Heart right ventricle (tissue), 16 donors: ENCODE data around the gene CDK4. TPM values are rescaled to one million over a fixed set of nuclear protein-coding genes. Genes with fewer than 3 reads are reported as not detected.

Source experiments
- ATAC-seq, 8 donors: fragments of 200-7000 bp; cut with Tn5 transposase; one replicate each; pipeline ENCODE4 v1.9.1; 2020; ENCODE audit warnings: mild to moderate bottlenecking in 8 of 8, moderate library complexity in 8 of 8, moderate number of reproducible peaks in 1 of 8
- DNase-seq, 2 donors: peaks; one replicate each; pipeline ENCODE4 v3.0.0-alpha.2; 2020
- H3K27ac ChIP-seq, 10 donors: fragments of 200-600 bp; sonication (generic) in 2 of 10; one replicate each; pipeline versions ENCODE4 v1.5.0 to v1.8.0; 2020 to 2022; ENCODE audit warnings: mild to moderate bottlenecking in 3 of 10
- H3K27me3 ChIP-seq, 7 donors: fragments of 200-600 bp; one replicate each; pipeline ENCODE4 v1.8.0; 2021 to 2022; ENCODE audit warnings: mild to moderate bottlenecking in 2 of 7
- H3K36me3 ChIP-seq, 9 donors: fragments of 200-600 bp; sonication (generic) in 1 of 9; one replicate each; pipeline versions ENCODE4 v1.5.0 to v1.8.0; 2020 to 2022; ENCODE audit warnings: mild to moderate bottlenecking in 2 of 9
- H3K4me1 ChIP-seq, 9 donors: fragments of 200-600 bp; sonication (generic) in 1 of 9; one replicate each; pipeline versions ENCODE4 v1.5.0 to v1.8.0; 2020 to 2022; ENCODE audit warnings: mild to moderate bottlenecking in 4 of 9
- H3K4me3 ChIP-seq, 10 donors: fragments of 200-600 bp; sonication (generic) in 2 of 10; one replicate each; pipeline versions ENCODE4 v1.5.0 to v1.8.0; 2020 to 2022; ENCODE audit warnings: mild to moderate bottlenecking in 7 of 10, moderate library complexity in 2 of 10
- H3K9me3 ChIP-seq, 11 donors: fragments of 200-600 bp in 10 of 11; sonication (generic) in 2 of 11; one replicate each; pipeline versions ENCODE4 v1.5.0 to v1.8.0; 2013 to 2022; ENCODE audit warnings: mild to moderate bottlenecking in 2 of 11, control low read depth in 1 of 11, moderate library complexity in 1 of 11
- CTCF ChIP-seq, 9 donors: fragments of 200-600 bp; sonication (generic) in 2 of 9; IDR thresholded peaks; one replicate each; pipeline versions ENCODE4 v1.5.0 to v1.8.0; 2021 to 2022; ENCODE audit warnings: antibody characterized with exemption in 9 of 9, mild to moderate bottlenecking in 5 of 9, moderate library complexity in 1 of 9
- WGBS, 2 donors: extraction: QIAGEN DNeasy Blood & Tissue Kit; methylation state at CpG; one replicate each; pipeline ENCODE4 v1.1.7; 2013; ENCODE audit warnings: inconsistent platforms in 1 of 2; 5-methylcytosine and 5-hydroxymethylcytosine counted together
- intact Hi-C, 10 donors: fragments of 100-400 bp; cut with DNase I; formaldehyde crosslinking; loops; one replicate each; pipeline versions ENCODE4 v1.11.1 to v1.14.2; 2022
- long read RNA-seq, 3 donors: library from polyadenylated mRNA; unstranded; transcript quantifications; one replicate each; pipeline ENCODE4 v2.0.0, GENCODE V29; 2020 to 2021
- polyA plus RNA-seq, 2 donors: library from polyadenylated mRNA; stranded (reverse); fragments of 200-250 nt; gene quantifications; one replicate each; pipeline ENCODE4 v1.2.3, GENCODE V29; 2013
- total RNA-seq, 10 donors: library from RNA; stranded (reverse); fragmentation: NEBNext Ultra II Directional in 3 of 10; extraction: Animal tissue kit (Norgen Biotek cat#: 25700) in 3 of 10; gene quantifications; one replicate each; pipeline versions ENCODE4 v1.2.1 to v1.2.4, GENCODE V29; 2021 to 2023
- donor health status: Arrhythmogenic right ventricular cardiomyopathy.
- donor health status: ischemic (EF 13 %, LVEDD 7.1; RV severe dilation, severe dysfunction).
- donor health status: healthy with polysubstance abuse.
- donor health status: DM: no; HTN: yes; CAD: no.
- donor health status: DM: no; HTN: no; CAD: no.
- donor health status: ischemic (EF 25% LVEDD 6.9; RV normal size, moderate dysfunction).
- donor health status: ischemic (EF 25% LVEDD 5.7; RV mildly dilated, moderate dysfunction).
- donor health status: healthy.
- donor health status: DM: yes; HTN: yes; CAD: no.
- donor health status: Ischemic cardiomyopathy.
- donor health status: ischemic (EF 35%, LVEDD 5.7; RV mildly dilated, moderate dysfunction).
- donor health status: nonischemic (EF 11% LVEDD 7.7; RV severe dilation, severe dysfunction).
- donor health status: DM: yes; HTN: yes; CAD: no.
- donor health status: PGD.
- donor health status: ischemic (EF 29% LVEDD 5.4; RV normal size, mild dysfunction).
- donor health status: nonischemic (EF 23%, LVEDD 6.1; RV moderate dilation, normal function).

Gene CDK4
- total RNA-seq (10 to 100 TPM; 37.0 to 74.0 (median 52.0) TPM), polyA plus RNA-seq (10 to 100 TPM; 21.7 to 61.7 TPM)
- long read RNA-seq, donor 1, transcript CDK4-201 (8 exons, 2,076 nt): major isoform, 55 of 58 reads
- long read RNA-seq, donor 1, partial matches to known transcripts: 1 of 58 reads
- long read RNA-seq, donor 1, other reads (novel, unspliced or antisense): 2 of 58 reads
- long read RNA-seq, donor 2, transcript CDK4-201 (8 exons, 2,076 nt): major isoform, 40 of 43 reads
- long read RNA-seq, donor 2, partial matches to known transcripts: 0 of 43 reads
- long read RNA-seq, donor 2, other reads (novel, unspliced or antisense): 2 of 43 reads
- long read RNA-seq, donor 3, transcript CDK4-201 (8 exons, 2,076 nt): major isoform, 92 of 104 reads
- long read RNA-seq, donor 3, partial matches to known transcripts: 6 of 104 reads
- long read RNA-seq, donor 3, other reads (novel, unspliced or antisense): 2 of 104 reads

GRCh38 chr12:57751788-57752667, at the start of gene CDK4:
TSS of gene CDK4 (minus strand) at chr12:57752310. CDS start at chr12:57751717, 593 bp downstream.
- peak; percentile 92 to 96 (median 93) for ATAC-seq
- Histone ChIP-seq H3K9me3 (no peaks in the 10 kb centered on the region), H3K4me1 (peaks cover 14 to 49% (median 38%) of the 10 kb centered on the region in 9 donors), H3K27ac (peak within 1 kb of the TSS; percentile 70 to 96 (median 91)), H3K27me3 (no peaks in the 10 kb centered on the region), H3K36me3 (peaks cover 0 to 41% (median 27%) of the 10 kb centered on the region in 9 donors), H3K4me3 (peak within 1 kb of the TSS; percentile 55 to 85 (median 72))
- peak; percentile 99 for DNase-seq
- intact Hi-C loops: no loop called here
- no peak for TF ChIP-seq CTCF (IDR thresholded peaks at IDR 0.05)
- 0% methylated on average over 58 of the region's 58 CpGs for WGBS, 2 donors

GRCh38 chr12:57800965-57801364, 48.9 kb upstream of the CDK4 start:
- Histone ChIP-seq H3K27me3 (no peaks in the 10 kb centered on the region), H3K27ac (no peak overlapping the region), H3K4me3 (no peak overlapping the region), H3K9me3 (no peaks in the 10 kb centered on the region), H3K4me1 (peaks cover 0 to 18% (median 5%) of the 10 kb centered on the region in 9 donors), H3K36me3 (peaks cover 0 to 100% (median 67%) of the 10 kb centered on the region in 9 donors)
- ATAC-seq (no peak), DNase-seq (no peak)
- intact Hi-C loops: loop anchor here in 4 of 10 donors (5.0 to 10.0 kb wide), 2 partner anchors 104 to 106 kb away; no protein-coding TSS in a partner anchor
- WGBS, 2 donors: 95 to 96% methylated on average over 3 of the region's 3 CpGs
- no peak for TF ChIP-seq CTCF (IDR thresholded peaks at IDR 0.05)

DNA sequence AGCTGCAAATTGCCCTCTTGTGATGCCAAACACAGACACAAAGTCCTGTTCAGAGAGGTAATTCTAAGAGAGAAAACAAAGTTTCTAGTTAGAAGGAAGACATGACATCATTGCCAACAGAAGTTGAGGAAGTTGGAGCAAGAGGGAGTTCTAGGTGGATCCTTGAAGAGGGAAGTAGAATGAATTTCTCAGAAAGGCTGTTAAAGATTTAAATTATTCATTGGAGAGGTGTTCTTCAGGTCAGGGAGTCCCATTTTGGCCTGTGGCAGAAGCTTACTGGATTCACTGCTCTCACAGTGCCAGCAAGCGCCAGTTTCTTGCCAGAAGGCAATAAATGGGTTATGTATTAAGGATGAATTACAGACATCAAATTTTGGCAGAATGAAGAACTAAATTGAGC, 45.8 kb upstream of the CDK4 start:
- intact Hi-C loops: no loop called here
- Histone ChIP-seq H3K27ac (peak overlapping the region in 2 of 10 donors; percentile 10 to 29), H3K9me3 (no peaks in the 10 kb centered on the region), H3K27me3 (no peaks in the 10 kb centered on the region), H3K36me3 (peaks cover 0 to 100% (median 76%) of the 10 kb centered on the region in 9 donors), H3K4me3 (no peak overlapping the region), H3K4me1 (peaks cover 0 to 26% (median 0%) of the 10 kb centered on the region in 9 donors)
- TF ChIP-seq CTCF (IDR thresholded peaks at IDR 0.05): no peak
- 95 to 96% methylated on average over 1 of the region's 1 CpG for WGBS, 2 donors
- DNase-seq: no peak
- no peak for ATAC-seq

- DNase-seq: no peak
- Histone ChIP-seq H3K4me3 (no peak overlapping the region), H3K36me3 (peaks cover 0 to 100% (median 77%) of the 10 kb centered on the region in 9 donors), H3K9me3 (no peaks in the 10 kb centered on the region), H3K4me1 (peaks cover 0 to 26% (median 0%) of the 10 kb centered on the region in 9 donors), H3K27ac (no peak overlapping the region), H3K27me3 (no peaks in the 10 kb centered on the region)
- intact Hi-C loops: no loop called here
- TF ChIP-seq CTCF (IDR thresholded peaks at IDR 0.05): no peak
- no peak for ATAC-seq
- WGBS, 2 donors: 98 to 100% methylated on average over 1 of the region's 1 CpG
These were observed 44.9 kb upstream of the CDK4 start for GRCh38 chr12:57796996-57797395.
